ENCODE data around the gene CLIC6.

DNA sequence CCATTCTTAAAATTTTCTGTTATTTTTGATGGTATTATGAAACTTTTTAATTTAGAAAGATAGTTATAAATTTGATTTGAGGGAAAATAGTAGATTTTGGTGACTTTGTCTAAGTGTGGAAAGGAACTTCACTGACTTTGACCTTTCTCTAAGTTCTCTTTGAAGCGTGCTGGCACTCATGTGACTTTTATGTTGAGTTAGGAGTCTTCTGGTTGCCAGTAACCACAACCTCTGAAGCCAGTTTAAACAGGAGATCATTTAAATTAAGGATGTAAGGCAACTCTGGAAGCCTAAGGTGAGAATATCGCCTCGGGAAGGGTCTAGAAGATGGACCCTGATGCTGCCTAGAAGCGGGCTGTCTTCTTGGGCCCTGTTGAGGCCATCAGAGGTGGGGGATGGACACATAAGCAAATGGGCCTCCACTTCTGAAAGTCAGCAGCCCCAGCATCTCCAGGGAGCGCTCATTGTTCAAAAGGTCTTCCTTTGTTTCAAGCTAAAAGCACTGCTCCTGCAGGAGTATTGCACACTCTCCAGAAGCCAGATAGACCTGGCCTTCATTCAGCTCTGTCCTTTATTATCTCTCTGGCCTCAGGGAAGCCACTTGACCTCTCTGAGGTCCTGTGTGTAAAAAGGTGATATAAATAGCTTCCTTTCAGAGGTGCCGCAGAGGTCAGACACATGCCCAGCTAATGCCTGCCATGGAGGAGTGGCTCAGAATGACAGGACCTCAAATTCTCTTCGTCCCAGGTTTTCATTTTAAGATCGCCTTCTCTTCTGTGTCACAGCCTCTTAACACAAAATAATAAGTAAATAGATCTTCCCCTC is 48.7 kb upstream of the CLIC6 start:
- TF ChIP-seq, protein P1, sequence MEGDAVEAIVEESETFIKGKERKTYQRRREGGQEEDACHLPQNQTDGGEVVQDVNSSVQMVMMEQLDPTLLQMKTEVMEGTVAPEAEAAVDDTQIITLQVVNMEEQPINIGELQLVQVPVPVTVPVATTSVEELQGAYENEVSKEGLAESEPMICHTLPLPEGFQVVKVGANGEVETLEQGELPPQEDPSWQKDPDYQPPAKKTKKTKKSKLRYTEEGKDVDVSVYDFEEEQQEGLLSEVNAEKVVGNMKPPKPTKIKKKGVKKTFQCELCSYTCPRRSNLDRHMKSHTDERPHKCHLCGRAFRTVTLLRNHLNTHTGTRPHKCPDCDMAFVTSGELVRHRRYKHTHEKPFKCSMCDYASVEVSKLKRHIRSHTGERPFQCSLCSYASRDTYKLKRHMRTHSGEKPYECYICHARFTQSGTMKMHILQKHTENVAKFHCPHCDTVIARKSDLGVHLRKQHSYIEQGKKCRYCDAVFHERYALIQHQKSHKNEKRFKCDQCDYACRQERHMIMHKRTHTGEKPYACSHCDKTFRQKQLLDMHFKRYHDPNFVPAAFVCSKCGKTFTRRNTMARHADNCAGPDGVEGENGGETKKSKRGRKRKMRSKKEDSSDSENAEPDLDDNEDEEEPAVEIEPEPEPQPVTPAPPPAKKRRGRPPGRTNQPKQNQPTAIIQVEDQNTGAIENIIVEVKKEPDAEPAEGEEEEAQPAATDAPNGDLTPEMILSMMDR (conservative IDR thresholded peaks at IDR 0.05 in 1 of 2, IDR thresholded peaks at IDR 0.05 in 1 of 2; ENCODE audit: extremely low read depth in 1 of 2, insufficient read depth in 1 of 2, low read depth in 1 of 2, low read length in 2 of 2) = no peak
- TF ChIP-seq EZH2 (IDR thresholded peaks at IDR 0.05; ENCODE audit: borderline replicate concordance, low read length) = no peak
